ENCODE measurements around the gene SLC35C1. TPM values are rescaled to one million over a fixed set of nuclear protein-coding genes. Genes with fewer than 3 reads are reported as not detected.

The SLC35C1 gene
- total RNA-seq, 1 experiment from 2014 or later = 10.4 TPM

GRCh38 chr11:45815747-45816146 is 10.8 kb downstream of the SLC35C1 start:
- POLR2A ChIA-PET = no interaction called here
- peak overlapping the region; percentile 54; the same call in 1 of the 2 replicates for H3K27ac Mint-ChIP-seq

GRCh38 chr11:45816614-45817013 is 11.7 kb downstream of the SLC35C1 start:
- DNase-seq (ENCODE audit: low spot score) (peak; percentile 67), ATAC-seq (peak; percentile 90)
- H3K36me3 Mint-ChIP-seq = no peaks in the 10 kb centered on the region
- H3K27me3 Mint-ChIP-seq (ENCODE audit: low read depth) = peaks cover 22% of the 10 kb centered on the region
- ChIA-PET POLR2A (interaction anchor here (0.6 kb wide), 1 partner anchor 173 kb away, joined by 5 read pairs; no protein-coding TSS in a partner anchor), CTCF (interaction anchor here (1.0 to 2.6 kb wide), 13 partner anchors 12 to 513 kb away, joined by 3 to 32 read pairs (median 4); partner anchors contain the start of gene SLC35C1)
- H3K9me3 Mint-ChIP-seq = no peaks in the 10 kb centered on the region
- TF ChIP-seq HMGA2 (CRISPR knock-in tag; IDR thresholded peaks at IDR 0.05) = no peak
- 0 out of 2 replicates have a peak, but pooled peaks have one; percentile 24 for TF ChIP-seq ZNF423 (CRISPR knock-in tag; IDR thresholded peaks at IDR 0.05)
- TF ChIP-seq SMAD3 (CRISPR knock-in tag; IDR thresholded peaks at IDR 0.05; ENCODE audit: borderline replicate concordance) = no peak
- TF ChIP-seq MYBL2 (CRISPR knock-in tag; IDR thresholded peaks at IDR 0.05) = no peak
- 0 out of 2 replicates have a peak, but pooled peaks have one; percentile 29 for TF ChIP-seq SP1 (CRISPR knock-in tag; conservative IDR thresholded peaks at IDR 0.05)
- no peak for TF ChIP-seq IRF2 (CRISPR knock-in tag; IDR thresholded peaks at IDR 0.05; ENCODE audit: borderline replicate concordance, low read depth)
- TF ChIP-seq, protein P1, sequence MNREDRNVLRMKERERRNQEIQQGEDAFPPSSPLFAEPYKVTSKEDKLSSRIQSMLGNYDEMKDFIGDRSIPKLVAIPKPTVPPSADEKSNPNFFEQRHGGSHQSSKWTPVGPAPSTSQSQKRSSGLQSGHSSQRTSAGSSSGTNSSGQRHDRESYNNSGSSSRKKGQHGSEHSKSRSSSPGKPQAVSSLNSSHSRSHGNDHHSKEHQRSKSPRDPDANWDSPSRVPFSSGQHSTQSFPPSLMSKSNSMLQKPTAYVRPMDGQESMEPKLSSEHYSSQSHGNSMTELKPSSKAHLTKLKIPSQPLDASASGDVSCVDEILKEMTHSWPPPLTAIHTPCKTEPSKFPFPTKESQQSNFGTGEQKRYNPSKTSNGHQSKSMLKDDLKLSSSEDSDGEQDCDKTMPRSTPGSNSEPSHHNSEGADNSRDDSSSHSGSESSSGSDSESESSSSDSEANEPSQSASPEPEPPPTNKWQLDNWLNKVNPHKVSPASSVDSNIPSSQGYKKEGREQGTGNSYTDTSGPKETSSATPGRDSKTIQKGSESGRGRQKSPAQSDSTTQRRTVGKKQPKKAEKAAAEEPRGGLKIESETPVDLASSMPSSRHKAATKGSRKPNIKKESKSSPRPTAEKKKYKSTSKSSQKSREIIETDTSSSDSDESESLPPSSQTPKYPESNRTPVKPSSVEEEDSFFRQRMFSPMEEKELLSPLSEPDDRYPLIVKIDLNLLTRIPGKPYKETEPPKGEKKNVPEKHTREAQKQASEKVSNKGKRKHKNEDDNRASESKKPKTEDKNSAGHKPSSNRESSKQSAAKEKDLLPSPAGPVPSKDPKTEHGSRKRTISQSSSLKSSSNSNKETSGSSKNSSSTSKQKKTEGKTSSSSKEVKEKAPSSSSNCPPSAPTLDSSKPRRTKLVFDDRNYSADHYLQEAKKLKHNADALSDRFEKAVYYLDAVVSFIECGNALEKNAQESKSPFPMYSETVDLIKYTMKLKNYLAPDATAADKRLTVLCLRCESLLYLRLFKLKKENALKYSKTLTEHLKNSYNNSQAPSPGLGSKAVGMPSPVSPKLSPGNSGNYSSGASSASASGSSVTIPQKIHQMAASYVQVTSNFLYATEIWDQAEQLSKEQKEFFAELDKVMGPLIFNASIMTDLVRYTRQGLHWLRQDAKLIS (CRISPR knock-in tag; IDR thresholded peaks at IDR 0.05; ENCODE audit: borderline replicate concordance) = no peak
- TF ChIP-seq, protein P2, sequence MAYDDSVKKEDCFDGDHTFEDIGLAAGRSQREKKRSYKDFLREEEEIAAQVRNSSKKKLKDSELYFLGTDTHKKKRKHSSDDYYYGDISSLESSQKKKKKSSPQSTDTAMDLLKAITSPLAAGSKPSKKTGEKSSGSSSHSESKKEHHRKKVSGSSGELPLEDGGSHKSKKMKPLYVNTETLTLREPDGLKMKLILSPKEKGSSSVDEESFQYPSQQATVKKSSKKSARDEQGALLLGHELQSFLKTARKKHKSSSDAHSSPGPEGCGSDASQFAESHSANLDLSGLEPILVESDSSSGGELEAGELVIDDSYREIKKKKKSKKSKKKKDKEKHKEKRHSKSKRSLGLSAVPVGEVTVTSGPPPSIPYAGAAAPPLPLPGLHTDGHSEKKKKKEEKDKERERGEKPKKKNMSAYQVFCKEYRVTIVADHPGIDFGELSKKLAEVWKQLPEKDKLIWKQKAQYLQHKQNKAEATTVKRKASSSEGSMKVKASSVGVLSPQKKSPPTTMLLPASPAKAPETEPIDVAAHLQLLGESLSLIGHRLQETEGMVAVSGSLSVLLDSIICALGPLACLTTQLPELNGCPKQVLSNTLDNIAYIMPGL (CRISPR knock-in tag; IDR thresholded peaks at IDR 0.05) = no peak
- TF ChIP-seq KAT7 (CRISPR knock-in tag; IDR thresholded peaks at IDR 0.05; ENCODE audit: borderline replicate concordance) = no peak
- TF ChIP-seq ESRRA (CRISPR knock-in tag; IDR thresholded peaks at IDR 0.05; ENCODE audit: borderline replicate concordance) = no peak
- TF ChIP-seq FOXK1 (CRISPR knock-in tag; IDR thresholded peaks at IDR 0.05) = peak; percentile 33; the same call in 1 of the 2 replicates
- no peak for TF ChIP-seq ELF4 (CRISPR knock-in tag; IDR thresholded peaks at IDR 0.05; ENCODE audit: low read depth)
- TF ChIP-seq, protein P3, sequence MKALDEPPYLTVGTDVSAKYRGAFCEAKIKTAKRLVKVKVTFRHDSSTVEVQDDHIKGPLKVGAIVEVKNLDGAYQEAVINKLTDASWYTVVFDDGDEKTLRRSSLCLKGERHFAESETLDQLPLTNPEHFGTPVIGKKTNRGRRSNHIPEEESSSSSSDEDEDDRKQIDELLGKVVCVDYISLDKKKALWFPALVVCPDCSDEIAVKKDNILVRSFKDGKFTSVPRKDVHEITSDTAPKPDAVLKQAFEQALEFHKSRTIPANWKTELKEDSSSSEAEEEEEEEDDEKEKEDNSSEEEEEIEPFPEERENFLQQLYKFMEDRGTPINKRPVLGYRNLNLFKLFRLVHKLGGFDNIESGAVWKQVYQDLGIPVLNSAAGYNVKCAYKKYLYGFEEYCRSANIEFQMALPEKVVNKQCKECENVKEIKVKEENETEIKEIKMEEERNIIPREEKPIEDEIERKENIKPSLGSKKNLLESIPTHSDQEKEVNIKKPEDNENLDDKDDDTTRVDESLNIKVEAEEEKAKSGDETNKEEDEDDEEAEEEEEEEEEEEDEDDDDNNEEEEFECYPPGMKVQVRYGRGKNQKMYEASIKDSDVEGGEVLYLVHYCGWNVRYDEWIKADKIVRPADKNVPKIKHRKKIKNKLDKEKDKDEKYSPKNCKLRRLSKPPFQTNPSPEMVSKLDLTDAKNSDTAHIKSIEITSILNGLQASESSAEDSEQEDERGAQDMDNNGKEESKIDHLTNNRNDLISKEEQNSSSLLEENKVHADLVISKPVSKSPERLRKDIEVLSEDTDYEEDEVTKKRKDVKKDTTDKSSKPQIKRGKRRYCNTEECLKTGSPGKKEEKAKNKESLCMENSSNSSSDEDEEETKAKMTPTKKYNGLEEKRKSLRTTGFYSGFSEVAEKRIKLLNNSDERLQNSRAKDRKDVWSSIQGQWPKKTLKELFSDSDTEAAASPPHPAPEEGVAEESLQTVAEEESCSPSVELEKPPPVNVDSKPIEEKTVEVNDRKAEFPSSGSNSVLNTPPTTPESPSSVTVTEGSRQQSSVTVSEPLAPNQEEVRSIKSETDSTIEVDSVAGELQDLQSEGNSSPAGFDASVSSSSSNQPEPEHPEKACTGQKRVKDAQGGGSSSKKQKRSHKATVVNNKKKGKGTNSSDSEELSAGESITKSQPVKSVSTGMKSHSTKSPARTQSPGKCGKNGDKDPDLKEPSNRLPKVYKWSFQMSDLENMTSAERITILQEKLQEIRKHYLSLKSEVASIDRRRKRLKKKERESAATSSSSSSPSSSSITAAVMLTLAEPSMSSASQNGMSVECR (CRISPR knock-in tag; IDR thresholded peaks at IDR 0.05; ENCODE audit: borderline replicate concordance) = no peak
- no peak for TF ChIP-seq NFE2L1 (CRISPR knock-in tag; IDR thresholded peaks at IDR 0.05)
- no peak overlapping the region for H3K27ac Mint-ChIP-seq
- H3K4me3 Mint-ChIP-seq = peak overlapping the region; percentile 26; the same call in 1 of the 2 replicates
- peaks cover 26% of the 10 kb centered on the region for H3K4me1 Mint-ChIP-seq

More at GRCh38 chr11:45815747-45816146, 10.8 kb downstream of the SLC35C1 start:
- DNase-seq (ENCODE audit: low spot score) (no peak), ATAC-seq (peak; percentile 77)
- no peak overlapping the region for H3K4me3 Mint-ChIP-seq
- peaks cover 3% of the 10 kb centered on the region; the same call in 1 of the 2 replicates for H3K36me3 Mint-ChIP-seq
- CTCF ChIA-PET = interaction anchor here (1.0 to 2.6 kb wide), 12 partner anchors 8 to 514 kb away, joined by 3 to 32 read pairs (median 4); partner anchors contain the start of gene SLC35C1
- peaks cover 26% of the 10 kb centered on the region for H3K4me1 Mint-ChIP-seq
- TF ChIP-seq ATF6 (CRISPR knock-in tag; IDR thresholded peaks at IDR 0.05) = no peak
- TF ChIP-seq ZNF423 (CRISPR knock-in tag; IDR thresholded peaks at IDR 0.05) = no peak
- H3K9me3 Mint-ChIP-seq = no peaks in the 10 kb centered on the region
- H3K27me3 Mint-ChIP-seq (ENCODE audit: low read depth) = peaks cover 22% of the 10 kb centered on the region

Measured in WTC11 (cell line).